K562 (cell line): ENCODE data around the gene ALDH16A1. TPM values are rescaled to one million over a fixed set of nuclear protein-coding genes. Genes with fewer than 3 reads are reported as not detected.

Experiments
- CHD4 ChIP-seq: fragments of 200-600 bp; sonication (generic); IDR thresholded peaks from 3 replicates; pipeline ENCODE4 v1.6.1; 2012; ENCODE audit warnings: low read depth, mild to moderate bottlenecking, mixed read lengths, low read length, inconsistent platforms; ENCODE audit not compliant: insufficient read depth, insufficient replicate concordance, poor library complexity, severe bottlenecking
- CLOCK ChIP-seq: fragments of 250-450 bp; sonication (Bioruptor Pico); IDR thresholded peaks from 2 replicates; pipeline ENCODE4 v1.4.0; 2020; ENCODE audit warnings: mild to moderate bottlenecking, moderate library complexity, borderline replicate concordance
- FIP1L1 ChIP-seq: fragments of 200-400 bp; formaldehyde crosslinking; IDR thresholded peaks from 2 replicates; pipeline ENCODE4 v1.6.1; 2018; ENCODE audit warnings: mild to moderate bottlenecking, low read depth, low read length; ENCODE audit not compliant: poor library complexity, severe bottlenecking
- FOXJ2 ChIP-seq: fragments of 200-800 bp; sonication (Bioruptor generic); IDR thresholded peaks from 2 replicates; pipeline ENCODE4 v1.6.1; 2016; ENCODE audit warnings: missing genetic modification characterization, missing compliant biosample characterization
- HNRNPL ChIP-seq: fragments of 200-400 bp; formaldehyde crosslinking; IDR thresholded peaks from 2 replicates; pipeline ENCODE4 v1.6.1; 2017; ENCODE audit warnings: low read depth, mild to moderate bottlenecking, low read length
- JUN ChIP-seq, 2 experiments: sonication (generic) in 1 of 2; formaldehyde crosslinking in 1 of 2; IDR thresholded peaks; 2 replicates each; pipeline versions ENCODE4 v1.6.1 to v1.8.0; 2012 to 2022; ENCODE audit warnings: borderline replicate concordance in 2 of 2, mild to moderate bottlenecking in 2 of 2, improper control_type of control experiment in 1 of 2, low read depth in 1 of 2, low read length in 1 of 2, missing genetic modification reagents in 1 of 2
- MITF ChIP-seq: IDR thresholded peaks from 2 replicates; pipeline ENCODE4 v1.6.1; 2014; ENCODE audit warnings: antibody characterized with exemption
- NR4A1 ChIP-seq, 2 experiments: fragments of 250-450 bp in 1 of 2; fragments of 450-650 bp in 1 of 2; sonication (Bioruptor Pico) in 1 of 2; IDR thresholded peaks; 2 replicates each; pipeline versions ENCODE4 v1.4.0 to v1.6.1; 2016 to 2020; ENCODE audit warnings: mild to moderate bottlenecking in 2 of 2, missing compliant biosample characterization in 1 of 2, missing genetic modification characterization in 1 of 2, moderate library complexity in 1 of 2
- POLR3A ChIP-seq: IDR thresholded peaks from 2 replicates; pipeline ENCODE4 v1.6.1; 2011; ENCODE audit warnings: borderline replicate concordance, mild to moderate bottlenecking, moderate library complexity; ENCODE audit not compliant: insufficient read length, insufficient read depth; ENCODE audit errors: extremely low read depth
- ZBTB2 ChIP-seq: fragments of 450-650 bp; IDR thresholded peaks from 2 replicates; pipeline ENCODE4 v1.6.1; 2016; ENCODE audit warnings: antibody characterized with exemption
- ZBTB33 ChIP-seq: sonication (generic); formaldehyde crosslinking; IDR thresholded peaks from 2 replicates; pipeline ENCODE4 v1.8.1; 2023; ENCODE audit warnings: mild to moderate bottlenecking, missing genetic modification reagents
- ZNF239 ChIP-seq: fragments of 250-450 bp; sonication (Bioruptor Pico); IDR thresholded peaks from 2 replicates; pipeline ENCODE4 v1.4.0; 2020; ENCODE audit warnings: mild to moderate bottlenecking
- ZNF436 ChIP-seq: fragments of 250-450, 450-650 bp; sonication (Bioruptor Pico); formaldehyde crosslinking; IDR thresholded peaks from 2 replicates; pipeline ENCODE4 v1.7.0; 2020; ENCODE audit warnings: mild to moderate bottlenecking
- polyA plus RNA-seq, 8 experiments: library from polyadenylated mRNA; depleted of rRNA in 4 of 8; stranded (reverse) in 5 of 8; unstranded in 3 of 8; fragments of >200 nt; fragmentation: Nextera tagmentation in 2 of 8; fragmentation: Illumina TruSeq in 1 of 8; extraction: Ambion mirVana in 2 of 8; extraction: Trizol in 1 of 8; gene quantifications; 2 replicates each; pipeline versions ENCODE4 v1.2.1 to v1.2.3, GENCODE V29; 2011 to 2014; ENCODE audit warnings: inconsistent platforms in 1 of 8, missing spikeins in 1 of 8
- total RNA-seq, 7 experiments: library from RNA; depleted of rRNA in 6 of 7; stranded (reverse); fragments of >200 nt in 6 of 7; fragmentation: Illumina TruSeq in 2 of 7; extraction: Trizol in 2 of 7; gene quantifications; 2 replicates each; pipeline versions ENCODE4 v1.2.1 to v1.2.3, GENCODE V29; 2011 to 2021; ENCODE audit warnings: low replicate concordance in 1 of 7
- TF ChIP-seq, protein P1 (sequence below), 2 experiments: fragments of 450-650 bp; IDR thresholded peaks; 2 replicates each; pipeline ENCODE4 v1.6.1; 2016
- TF ChIP-seq, protein P2 (sequence below): fragments of 250-450 bp; sonication (Bioruptor Pico); IDR thresholded peaks from 2 replicates; pipeline ENCODE4 v1.8.0; 2021; ENCODE audit warnings: moderate library complexity, mild to moderate bottlenecking, inconsistent platforms

The ALDH16A1 gene
- total and polyA plus RNA-seq, 9 of the 15 experiments (the other 6 are each of a cell fraction or from before 2014, with no cell fraction given), result 2.2 to 52.2 (median 7.6) TPM

DNA sequence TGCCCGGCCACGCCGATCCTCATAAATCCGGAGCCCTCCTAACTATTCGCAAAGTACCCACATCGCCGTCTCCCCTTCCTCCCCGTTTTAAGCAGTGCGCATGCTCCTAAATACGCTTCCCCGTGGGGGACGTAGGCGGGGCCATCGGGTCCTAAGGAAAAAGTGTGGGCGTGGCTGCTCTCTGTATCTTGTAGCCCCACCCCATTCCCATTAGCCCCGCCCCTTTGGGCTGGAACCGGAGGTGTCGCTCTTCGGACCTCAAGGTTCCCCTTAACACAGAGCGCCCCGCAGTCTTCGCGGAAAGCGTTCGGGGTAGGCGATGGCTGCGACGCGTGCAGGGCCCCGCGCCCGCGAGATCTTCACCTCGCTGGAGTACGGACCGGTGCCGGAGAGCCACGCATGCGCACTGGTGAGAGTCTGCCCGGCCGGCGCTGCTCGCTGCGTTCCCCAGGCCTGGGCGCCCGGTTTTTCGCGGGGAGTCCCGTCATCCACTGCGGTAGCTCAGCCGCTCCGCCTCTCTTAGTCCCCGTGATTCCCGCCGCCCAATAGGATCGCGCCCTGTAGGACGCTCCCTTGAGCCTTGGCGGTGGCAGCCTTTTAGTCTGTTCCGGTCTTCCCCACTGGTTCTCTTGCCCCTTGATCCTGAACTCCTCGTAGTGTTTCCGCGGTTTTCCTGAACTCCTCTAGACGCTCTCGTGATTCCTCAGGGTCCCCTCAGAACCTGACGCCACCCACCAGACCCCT is at the start of gene ALDH16A1 (continued):
- TF ChIP-seq FIP1L1, result peak; percentile 54
- TF ChIP-seq, protein P1, sequence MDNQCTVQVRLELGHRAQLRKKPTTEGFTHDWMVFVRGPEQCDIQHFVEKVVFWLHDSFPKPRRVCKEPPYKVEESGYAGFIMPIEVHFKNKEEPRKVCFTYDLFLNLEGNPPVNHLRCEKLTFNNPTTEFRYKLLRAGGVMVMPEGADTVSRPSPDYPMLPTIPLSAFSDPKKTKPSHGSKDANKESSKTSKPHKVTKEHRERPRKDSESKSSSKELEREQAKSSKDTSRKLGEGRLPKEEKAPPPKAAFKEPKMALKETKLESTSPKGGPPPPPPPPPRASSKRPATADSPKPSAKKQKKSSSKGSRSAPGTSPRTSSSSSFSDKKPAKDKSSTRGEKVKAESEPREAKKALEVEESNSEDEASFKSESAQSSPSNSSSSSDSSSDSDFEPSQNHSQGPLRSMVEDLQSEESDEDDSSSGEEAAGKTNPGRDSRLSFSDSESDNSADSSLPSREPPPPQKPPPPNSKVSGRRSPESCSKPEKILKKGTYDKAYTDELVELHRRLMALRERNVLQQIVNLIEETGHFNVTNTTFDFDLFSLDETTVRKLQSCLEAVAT (IDR thresholded peaks at IDR 0.05), result peak; percentile 41 to 81; a peak in 2 of 4 replicates
- TF ChIP-seq CLOCK (CRISPR knock-in tag), result no peak
- TF ChIP-seq CHD4, result peak; percentile 6
- TF ChIP-seq NR4A1 (CRISPR knock-in tag; IDR thresholded peaks at IDR 0.05), result no peak
- no peak for TF ChIP-seq NR4A1 (tag; IDR thresholded peaks at IDR 0.05)
- TF ChIP-seq, protein P2, sequence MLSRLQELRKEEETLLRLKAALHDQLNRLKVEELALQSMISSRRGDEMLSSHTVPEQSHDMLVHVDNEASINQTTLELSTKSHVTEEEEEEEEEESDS (CRISPR knock-in tag), result no peak
- no peak for TF ChIP-seq MITF
- no peak for TF ChIP-seq ZNF436 (CRISPR knock-in tag)
- TF ChIP-seq FOXJ2 (tag), result peak; percentile 74; the same call in 1 of the 2 replicates
- no peak for TF ChIP-seq ZNF239 (CRISPR knock-in tag)
- no peak for TF ChIP-seq HNRNPL
- no peak for TF ChIP-seq ZBTB33 (CRISPR knock-in tag)
- TF ChIP-seq ZBTB2, result peak; percentile 97
- 0 out of 2 replicates have a peak, but pooled peaks have one; percentile 18 for TF ChIP-seq JUN (IDR thresholded peaks at IDR 0.05; ENCODE audit: borderline replicate concordance, low read depth, low read length)
- peak; percentile 23; the same call in 1 of the 2 replicates for TF ChIP-seq JUN (CRISPR knock-in tag; IDR thresholded peaks at IDR 0.05; ENCODE audit: borderline replicate concordance)
- peak; percentile 2 for TF ChIP-seq POLR3A
